Mammary epithelial cell (primary cell): ENCODE data around the gene MACROH2A1.

Experiments used
- CTCF ChIP-seq, 2 donors: IDR thresholded peaks in 1 of 2; conservative IDR thresholded peaks in 1 of 2; 2 replicates each; pipeline ENCODE4 v1.5.1; 2011 to 2012; ENCODE audit warnings: inconsistent platforms in 2 of 2, low read length in 2 of 2, mild to moderate bottlenecking in 2 of 2, control low read depth in 1 of 2, low read depth in 1 of 2; ENCODE audit not compliant: insufficient read depth in 1 of 2; ENCODE audit errors: extremely low read depth in 1 of 2
- EZH2 ChIP-seq: IDR thresholded peaks from 2 replicates; pipeline ENCODE4 v1.6.1; 2012; ENCODE audit warnings: low read length, inconsistent platforms, borderline replicate concordance

- no peak for TF ChIP-seq CTCF (conservative IDR thresholded peaks at IDR 0.05 in 1 of 2, IDR thresholded peaks at IDR 0.05 in 1 of 2; ENCODE audit: extremely low read depth in 1 of 2, insufficient read depth in 1 of 2, low read depth in 1 of 2, low read length in 2 of 2)
- TF ChIP-seq EZH2: no peak
These were observed 27.3 kb downstream of the MACROH2A1 start for GRCh38 chr5:135371622-135372232.
